Esophagus squamous epithelium (tissue), 5 donors: ENCODE results near the gene PSMB10. TPM values are rescaled to one million over a fixed set of nuclear protein-coding genes. Genes with fewer than 3 reads are reported as not detected.
A peak's percentile ranks its signal among the peaks of the same experiment; 100 is the strongest.

Experiments used
- DNase-seq: peaks from one replicate; lab custom pipeline; 2025; lab: John Stamatoyannopoulos, UW
- H3K27ac ChIP-seq, 4 donors: fragments of 200-600 bp; sonication (generic); one replicate each; pipeline ENCODE4 v1.5.1; 2016 to 2019; ENCODE audit warnings: mild to moderate bottlenecking in 1 of 4
- H3K27me3 ChIP-seq, 4 donors: fragments of 200-600 bp; sonication (generic); 1 replicate in 3 of 4; 2 replicates in 1 of 4; pipeline versions ENCODE4 v1.5.1 to v1.6.0; 2017 to 2021; ENCODE audit warnings: antibody characterized with exemption in 1 of 4
- H3K36me3 ChIP-seq, 3 donors: fragments of 200-600 bp; sonication (generic); one replicate each; pipeline ENCODE4 v1.5.1; 2016 to 2019
- H3K4me1 ChIP-seq, 3 donors: fragments of 200-600 bp; sonication (generic); one replicate each; pipeline ENCODE4 v1.5.1; 2017 to 2019
- H3K4me3 ChIP-seq, 4 donors: fragments of 200-600 bp; sonication (generic); 1 replicate in 3 of 4; 2 replicates in 1 of 4; pipeline ENCODE4 v1.5.1; 2016 to 2019; ENCODE audit warnings: mild to moderate bottlenecking in 2 of 4, moderate library complexity in 1 of 4
- H3K9me3 ChIP-seq, 3 donors: fragments of 200-600 bp; sonication (generic); one replicate each; pipeline ENCODE4 v1.5.1; 2016 to 2019
- POLR2A ChIP-seq, 4 donors: fragments of 450-650 bp; IDR thresholded peaks; one replicate each; pipeline ENCODE4 v1.6.1; 2017; ENCODE audit warnings: antibody characterized with exemption in 4 of 4, mild to moderate bottlenecking in 4 of 4, moderate library complexity in 3 of 4
- WGBS, 2 donors: methylation state at CpG; one replicate each; pipeline ENCODE4 v1.1.5; 2018; 5-methylcytosine and 5-hydroxymethylcytosine counted together
- intact Hi-C: fragments of 100-400 bp; cut with DNase I; formaldehyde crosslinking; loops from one replicate; pipeline ENCODE4 v1.15.0; 2022
- total RNA-seq, 4 donors: library from RNA; depleted of rRNA; stranded (reverse); fragments of >200 nt; gene quantifications; one replicate each; pipeline ENCODE4 v1.1.0, GENCODE V29; 2016
- TF ChIP-seq, protein P1 (sequence below), 6 experiments: fragments of 450-650 bp in 4 of 6; fragments of 200-600 bp in 2 of 6; sonication (generic) in 2 of 6; IDR thresholded peaks; one replicate each; pipeline ENCODE4 v1.5.1; 2016 to 2019; ENCODE audit warnings: antibody characterized with exemption in 6 of 6, mild to moderate bottlenecking in 4 of 6, moderate library complexity in 4 of 6
- donor health status: DM: yes; HTN: yes; CAD: no.

Gene PSMB10
- total RNA-seq, 4 donors from 2014 or later: 20.7 to 28.4 (median 25.3) TPM

DNA sequence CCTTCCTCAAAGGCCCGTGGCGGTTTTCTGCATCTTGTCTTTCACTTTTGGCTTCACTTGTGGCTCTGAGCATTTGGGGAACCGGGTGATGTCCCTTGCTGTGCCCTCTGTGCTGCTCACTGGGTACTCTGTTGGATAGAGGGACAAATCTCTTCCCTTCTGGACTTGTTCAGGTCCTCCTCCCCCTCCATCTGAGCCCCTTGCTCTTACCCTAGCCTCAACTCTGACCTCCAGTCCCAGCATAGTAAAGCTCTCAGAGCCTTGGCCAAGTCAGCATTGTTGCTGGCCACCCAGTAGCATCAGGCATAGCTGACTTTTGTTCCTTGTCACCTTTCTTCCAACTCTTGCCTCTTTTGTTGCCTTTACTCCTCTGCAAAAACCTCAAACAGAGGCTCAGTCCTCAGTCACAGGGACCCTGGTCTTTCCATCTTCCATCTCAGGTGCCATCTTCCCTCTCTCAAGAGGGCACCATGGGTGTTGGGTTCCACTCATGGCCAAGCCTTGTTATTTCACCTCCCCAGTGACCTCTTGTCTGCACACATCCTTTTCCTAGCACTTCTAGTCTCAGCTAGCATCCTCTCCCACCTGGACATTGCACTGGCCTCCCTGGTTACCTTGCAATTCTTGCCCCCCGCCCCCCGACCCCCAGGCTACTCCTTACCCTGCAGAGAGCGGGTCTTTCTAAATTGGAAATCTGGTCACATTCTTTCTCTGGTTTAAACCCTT is 393 bp upstream of the PSMB10 start:
- Histone ChIP-seq H3K4me1 (peaks cover 15 to 51% (median 22%) of the 10 kb centered on the region in 3 donors), H3K27ac (peak overlapping the region; percentile 92 to 97 (median 96)), H3K27me3 (no peaks in the 10 kb centered on the region), H3K36me3 (peaks cover 0 to 41% (median 0%) of the 10 kb centered on the region in 3 donors), H3K9me3 (no peaks in the 10 kb centered on the region), H3K4me3 (peak overlapping the region; percentile 69 to 91 (median 86))
- TF ChIP-seq, protein P1, sequence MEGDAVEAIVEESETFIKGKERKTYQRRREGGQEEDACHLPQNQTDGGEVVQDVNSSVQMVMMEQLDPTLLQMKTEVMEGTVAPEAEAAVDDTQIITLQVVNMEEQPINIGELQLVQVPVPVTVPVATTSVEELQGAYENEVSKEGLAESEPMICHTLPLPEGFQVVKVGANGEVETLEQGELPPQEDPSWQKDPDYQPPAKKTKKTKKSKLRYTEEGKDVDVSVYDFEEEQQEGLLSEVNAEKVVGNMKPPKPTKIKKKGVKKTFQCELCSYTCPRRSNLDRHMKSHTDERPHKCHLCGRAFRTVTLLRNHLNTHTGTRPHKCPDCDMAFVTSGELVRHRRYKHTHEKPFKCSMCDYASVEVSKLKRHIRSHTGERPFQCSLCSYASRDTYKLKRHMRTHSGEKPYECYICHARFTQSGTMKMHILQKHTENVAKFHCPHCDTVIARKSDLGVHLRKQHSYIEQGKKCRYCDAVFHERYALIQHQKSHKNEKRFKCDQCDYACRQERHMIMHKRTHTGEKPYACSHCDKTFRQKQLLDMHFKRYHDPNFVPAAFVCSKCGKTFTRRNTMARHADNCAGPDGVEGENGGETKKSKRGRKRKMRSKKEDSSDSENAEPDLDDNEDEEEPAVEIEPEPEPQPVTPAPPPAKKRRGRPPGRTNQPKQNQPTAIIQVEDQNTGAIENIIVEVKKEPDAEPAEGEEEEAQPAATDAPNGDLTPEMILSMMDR (IDR thresholded peaks at IDR 0.05): no peak
- TF ChIP-seq POLR2A (IDR thresholded peaks at IDR 0.05): no peak
- intact Hi-C loops: no loop called here
- no peak for DNase-seq
- WGBS, 2 donors: 40 to 43% methylated on average over 5 to 6 of the region's 6 CpGs

DNA sequence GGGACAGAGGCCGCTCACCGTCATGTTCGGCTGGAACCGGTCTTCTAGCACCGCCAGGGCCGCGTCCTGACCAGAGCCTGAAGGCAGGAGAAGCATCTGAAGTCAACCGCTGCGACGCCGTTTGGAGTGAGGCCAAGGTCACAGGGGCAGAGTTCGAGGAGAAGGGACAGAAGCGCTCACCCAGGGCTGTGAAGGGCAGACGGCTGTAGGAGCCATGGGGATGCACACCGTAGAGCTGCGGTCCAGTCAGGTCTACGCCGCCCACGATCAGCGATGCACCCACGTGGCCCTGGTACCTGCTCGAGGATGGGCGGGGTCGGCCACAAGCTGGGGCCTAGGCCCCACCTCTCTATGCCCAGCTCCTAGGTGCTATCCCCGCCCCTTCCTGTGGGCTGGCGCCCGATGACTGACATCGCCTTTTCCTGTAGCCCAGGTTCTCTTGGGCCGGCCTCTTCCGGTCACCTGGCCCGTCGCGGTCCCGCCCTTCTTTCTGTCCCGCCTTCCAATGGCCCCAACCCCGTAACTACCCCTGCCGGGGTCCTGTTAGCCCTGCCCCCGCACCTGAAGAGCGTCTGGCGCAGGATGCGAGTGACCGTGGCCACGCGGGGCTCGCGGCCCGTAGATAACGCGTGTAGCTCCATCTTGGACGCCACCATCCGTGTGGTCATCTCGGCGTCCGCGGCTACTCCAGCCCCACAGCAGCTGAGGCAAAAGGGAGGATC is 1.1 kb downstream of the PSMB10 start:
- Histone ChIP-seq H3K4me1 (peaks cover 15 to 41% (median 22%) of the 10 kb centered on the region in 3 donors), H3K36me3 (peaks cover 0 to 46% (median 0%) of the 10 kb centered on the region in 3 donors), H3K9me3 (no peaks in the 10 kb centered on the region), H3K4me3 (peak overlapping the region; percentile 69 to 91 (median 86)), H3K27ac (peak overlapping the region; percentile 92 to 97 (median 96)), H3K27me3 (no peaks in the 10 kb centered on the region)
- DNase-seq: peak; percentile 81
- intact Hi-C loops: no loop called here
- TF ChIP-seq POLR2A (IDR thresholded peaks at IDR 0.05): peak in 2 of 4 donors; percentile 17 to 75
- TF ChIP-seq, protein P1 (IDR thresholded peaks at IDR 0.05): peak in 2 of 6 experiments; percentile 13 to 18
- 0% methylated on average over 8 of the region's 55 CpGs; no CpG with 5 or more reads in 1 of the 2 donors for WGBS, 2 donors

DNA sequence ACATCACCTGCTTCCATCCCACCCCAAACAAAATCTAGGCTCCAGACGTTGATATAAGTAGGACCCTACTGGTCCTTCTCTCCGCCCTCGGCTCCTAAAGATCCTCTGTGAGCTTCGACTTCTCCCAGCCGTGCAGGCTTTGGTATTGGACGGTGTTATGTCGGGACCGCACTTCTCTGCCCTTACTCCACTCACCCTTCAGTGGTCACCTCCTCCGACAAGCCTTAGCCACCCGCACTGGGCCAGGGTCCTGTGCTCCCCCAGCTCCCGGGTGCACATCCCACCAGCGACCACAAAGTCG is 1.6 kb downstream of the PSMB10 start:
- Histone ChIP-seq H3K36me3 (peaks cover 0 to 47% (median 3%) of the 10 kb centered on the region in 3 donors), H3K9me3 (no peaks in the 10 kb centered on the region), H3K4me1 (peaks cover 15 to 39% (median 22%) of the 10 kb centered on the region in 3 donors), H3K4me3 (peak overlapping the region; percentile 69 to 91 (median 86)), H3K27me3 (no peaks in the 10 kb centered on the region), H3K27ac (peak overlapping the region; percentile 92 to 97 (median 96))
- intact Hi-C loops: no loop called here
- DNase-seq: no peak
- TF ChIP-seq POLR2A (IDR thresholded peaks at IDR 0.05): no peak
- TF ChIP-seq, protein P1 (IDR thresholded peaks at IDR 0.05): no peak
- 22 to 29% methylated on average over 9 to 10 of the region's 13 CpGs for WGBS, 2 donors

DNA sequence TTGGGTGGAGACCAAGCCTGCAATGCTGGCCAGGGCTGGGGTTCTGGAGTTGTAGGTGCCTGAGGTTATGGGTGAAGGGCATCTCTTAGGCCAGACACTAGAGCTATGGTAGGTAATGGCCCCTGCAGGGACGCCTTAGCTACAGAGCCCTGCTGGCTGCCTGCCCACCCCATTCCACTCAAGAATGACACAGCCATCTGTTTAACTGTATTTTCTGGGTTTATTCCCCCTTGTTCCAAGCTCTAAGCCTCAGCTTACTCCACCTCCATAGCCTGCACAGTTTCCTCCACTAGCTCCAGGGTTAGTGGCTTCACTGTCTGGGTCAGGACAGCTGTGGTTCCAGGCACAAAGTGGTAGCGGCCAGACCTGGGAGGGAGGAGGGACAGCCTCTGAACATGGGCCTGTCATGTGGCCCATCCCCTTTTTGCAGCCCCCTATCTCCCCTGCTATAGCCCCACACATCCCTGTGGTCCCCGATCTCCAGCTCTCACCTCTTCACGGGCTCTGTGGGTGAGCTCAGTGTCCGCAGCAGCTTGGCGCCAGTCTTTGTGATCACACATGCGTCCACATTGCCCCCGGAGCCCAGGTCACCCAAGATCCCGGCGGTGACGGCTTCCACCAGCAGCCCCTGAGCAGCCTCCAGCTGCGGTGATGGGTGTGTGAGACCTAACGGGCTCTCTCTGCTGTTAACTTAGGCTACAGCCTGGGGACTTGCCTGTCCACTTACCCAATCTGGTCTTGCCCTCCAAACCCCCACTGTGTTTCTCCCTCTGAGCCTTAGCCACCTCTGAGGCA is 2.1 kb downstream of the PSMB10 start:
- Histone ChIP-seq H3K4me3 (peak overlapping the region in 3 of 4 donors; percentile 83 to 91 (median 88)), H3K27ac (peak overlapping the region in 3 of 4 donors; percentile 92 to 96 (median 96)), H3K27me3 (no peaks in the 10 kb centered on the region), H3K9me3 (no peaks in the 10 kb centered on the region), H3K4me1 (peaks cover 15 to 33% (median 22%) of the 10 kb centered on the region in 3 donors), H3K36me3 (peaks cover 0 to 47% (median 4%) of the 10 kb centered on the region in 3 donors)
- intact Hi-C loops: no loop called here
- TF ChIP-seq, protein P1 (IDR thresholded peaks at IDR 0.05): no peak
- no peak for TF ChIP-seq POLR2A (IDR thresholded peaks at IDR 0.05)
- no peak for DNase-seq
- WGBS, 2 donors: 48 to 72% methylated on average over 6 to 12 of the region's 13 CpGs
